HepG2 (cell line): ENCODE results near the gene SPTAN1. TPM values are rescaled to one million over a fixed set of nuclear protein-coding genes. Genes with fewer than 3 reads are reported as not detected.

ENCODE experiments used
- CREM ChIP-seq, 2 experiments: sonication (generic) in 1 of 2; formaldehyde crosslinking in 1 of 2; IDR thresholded peaks; 2 replicates each; pipeline versions ENCODE4 v1.4.0 to v1.6.1; 2016 to 2020; ENCODE audit warnings: antibody characterized with exemption in 1 of 2, mild to moderate bottlenecking in 1 of 2, missing genetic modification reagents in 1 of 2
- ELF3 ChIP-seq: IDR thresholded peaks from 2 replicates; pipeline ENCODE4 v1.6.1; 2016; ENCODE audit warnings: missing genetic modification reagents, missing compliant biosample characterization
- FOXC1 ChIP-seq: sonication (generic); formaldehyde crosslinking; IDR thresholded peaks from 2 replicates; pipeline ENCODE4 v1.8.0; 2022; ENCODE audit warnings: mild to moderate bottlenecking, missing genetic modification reagents, borderline replicate concordance
- FOXJ3 ChIP-seq: sonication (generic); formaldehyde crosslinking; IDR thresholded peaks from 2 replicates; pipeline ENCODE4 v1.4.0; 2020; ENCODE audit warnings: missing genetic modification reagents, mild to moderate bottlenecking, borderline replicate concordance
- HNF4G ChIP-seq, 2 experiments: sonication (generic) in 1 of 2; formaldehyde crosslinking in 1 of 2; IDR thresholded peaks; 2 replicates each; pipeline versions ENCODE4 v1.4.0 to v1.6.1; 2011 to 2020; ENCODE audit warnings: borderline replicate concordance in 2 of 2, low read depth in 2 of 2, mild to moderate bottlenecking in 2 of 2, low read length in 1 of 2, missing genetic modification reagents in 1 of 2, moderate library complexity in 1 of 2
- MAZ ChIP-seq, 2 experiments: sonication (generic) in 1 of 2; formaldehyde crosslinking in 1 of 2; IDR thresholded peaks; 2 replicates each; pipeline versions ENCODE4 v1.5.0 to v1.6.1; 2012 to 2020; ENCODE audit warnings: low read depth in 2 of 2, mild to moderate bottlenecking in 2 of 2, borderline replicate concordance in 1 of 2, improper control_type of control experiment in 1 of 2, low read length in 1 of 2, missing genetic modification reagents in 1 of 2, moderate library complexity in 1 of 2
- NR2F6 ChIP-seq, 2 experiments: IDR thresholded peaks; 2 replicates each; pipeline ENCODE4 v1.6.1; 2016; ENCODE audit warnings: antibody characterized with exemption in 1 of 2, mild to moderate bottlenecking in 1 of 2
- ZBTB21 ChIP-seq: sonication (generic); formaldehyde crosslinking; IDR thresholded peaks from 2 replicates; pipeline ENCODE4 v1.4.0; 2020; ENCODE audit warnings: missing genetic modification reagents
- ZBTB26 ChIP-seq: IDR thresholded peaks from 2 replicates; pipeline ENCODE4 v1.6.1; 2016; ENCODE audit warnings: missing compliant biosample characterization, missing genetic modification reagents, borderline replicate concordance
- ZKSCAN5 ChIP-seq: sonication (generic); formaldehyde crosslinking; IDR thresholded peaks from 2 replicates; pipeline ENCODE4 v1.5.1; 2020; ENCODE audit warnings: mild to moderate bottlenecking, missing genetic modification reagents
- ZNF142 ChIP-seq: sonication (generic); formaldehyde crosslinking; IDR thresholded peaks from 2 replicates; pipeline ENCODE4 v1.4.0; 2020; ENCODE audit warnings: missing genetic modification reagents
- ZNF205 ChIP-seq: IDR thresholded peaks from 2 replicates; pipeline ENCODE4 v1.6.1; 2018; ENCODE audit warnings: missing biosample characterization, missing genetic modification reagents
- ZNF235 ChIP-seq: sonication (generic); formaldehyde crosslinking; IDR thresholded peaks from 2 replicates; pipeline ENCODE4 v1.8.1; 2023; ENCODE audit warnings: mild to moderate bottlenecking, missing genetic modification reagents, borderline replicate concordance
- ZNF296 ChIP-seq: sonication (generic); formaldehyde crosslinking; conservative IDR thresholded peaks from 2 replicates; pipeline ENCODE4 v1.5.0; 2020; ENCODE audit warnings: mild to moderate bottlenecking, missing genetic modification reagents
- ZNF337 ChIP-seq: sonication (generic); formaldehyde crosslinking; IDR thresholded peaks from 2 replicates; pipeline ENCODE4 v1.5.1; 2020; ENCODE audit warnings: missing genetic modification reagents, low read depth, mild to moderate bottlenecking, borderline replicate concordance
- ZNF343 ChIP-seq: sonication (generic); formaldehyde crosslinking; IDR thresholded peaks from 2 replicates; pipeline ENCODE4 v1.4.0; 2020; ENCODE audit warnings: mild to moderate bottlenecking, missing genetic modification reagents
- ZNF543 ChIP-seq: sonication (generic); formaldehyde crosslinking; IDR thresholded peaks from 2 replicates; pipeline ENCODE4 v1.4.0; 2020; ENCODE audit warnings: mild to moderate bottlenecking, missing genetic modification reagents
- ZNF644 ChIP-seq: IDR thresholded peaks from 2 replicates; pipeline ENCODE4 v1.6.1; 2016; ENCODE audit warnings: low read depth
- ZNF660 ChIP-seq: sonication (generic); formaldehyde crosslinking; IDR thresholded peaks from 2 replicates; pipeline ENCODE4 v1.5.1; 2020; ENCODE audit warnings: mild to moderate bottlenecking, low read depth, missing genetic modification reagents, borderline replicate concordance
- ZNF768 ChIP-seq: sonication (generic); formaldehyde crosslinking; IDR thresholded peaks from 2 replicates; pipeline ENCODE4 v1.4.0; 2020; ENCODE audit warnings: missing genetic modification reagents
- ZNF772 ChIP-seq: sonication (generic); formaldehyde crosslinking; IDR thresholded peaks from 2 replicates; pipeline ENCODE4 v1.5.0; 2020; ENCODE audit warnings: mild to moderate bottlenecking, missing genetic modification reagents
- polyA plus RNA-seq, 8 experiments: library from polyadenylated mRNA; depleted of rRNA in 3 of 8; stranded (reverse) in 7 of 8; unstranded in 1 of 8; fragments of >200 nt; fragmentation: Illumina TruSeq in 4 of 8; extraction: Trizol in 4 of 8; gene quantifications; 2 replicates each; pipeline versions ENCODE4 v1.2.1 to v1.2.3, GENCODE V29; 2011 to 2016; ENCODE audit warnings: low read depth in 4 of 8, missing spikeins in 1 of 8, mixed read lengths in 1 of 8; ENCODE audit not compliant: insufficient read depth in 1 of 8
- total RNA-seq, 5 experiments: library from RNA; depleted of rRNA; stranded (reverse); fragments of >200 nt; fragmentation: Illumina TruSeq; extraction: Trizol; gene quantifications; 2 replicates each; pipeline ENCODE4 v1.2.3, GENCODE V29; 2016; ENCODE audit warnings: low read depth in 1 of 5

The SPTAN1 gene
- total and polyA plus RNA-seq, 2 of the 13 experiments (the other 11 are each of a cell fraction or from before 2014, with no cell fraction given), result 106 to 111 TPM

GRCh38 chr9:128656416-128657343 is 104.3 kb downstream of the SPTAN1 start, which contains the start of gene DYNC2I2 (continued):
- TF ChIP-seq ELF3 (CRISPR knock-in tag), result peak; percentile 65
- no peak for TF ChIP-seq ZNF296 (CRISPR knock-in tag)
- TF ChIP-seq ZNF337, result no peak
- no peak for TF ChIP-seq ZKSCAN5 (CRISPR knock-in tag)
- no peak for TF ChIP-seq ZNF235
- TF ChIP-seq CREM (IDR thresholded peaks at IDR 0.05), result peak; percentile 86
- no peak for TF ChIP-seq CREM (CRISPR knock-in tag; IDR thresholded peaks at IDR 0.05)
- TF ChIP-seq MAZ (IDR thresholded peaks at IDR 0.05; ENCODE audit: borderline replicate concordance, low read depth, low read length), result peak; percentile 63; the same call in 1 of the 2 replicates
- peak; percentile 79 for TF ChIP-seq MAZ (CRISPR knock-in tag; IDR thresholded peaks at IDR 0.05; ENCODE audit: low read depth)
- TF ChIP-seq FOXC1 (CRISPR knock-in tag), result peak; percentile 41; the same call in 1 of the 2 replicates
- peak; percentile 56; the same call in 1 of the 2 replicates for TF ChIP-seq ZBTB26
- 0 out of 2 replicates have a peak, but pooled peaks have one; percentile 14 for TF ChIP-seq HNF4G (IDR thresholded peaks at IDR 0.05; ENCODE audit: borderline replicate concordance, low read depth, low read length)
- no peak for TF ChIP-seq HNF4G (CRISPR knock-in tag; IDR thresholded peaks at IDR 0.05; ENCODE audit: borderline replicate concordance, low read depth)
- TF ChIP-seq ZNF142 (CRISPR knock-in tag), result peak; percentile 65; the same call in 1 of the 2 replicates
- peak; percentile 59 for TF ChIP-seq ZNF772
- TF ChIP-seq FOXJ3, result peak; percentile 49; the same call in 1 of the 2 replicates
- TF ChIP-seq ZNF343 (CRISPR knock-in tag), result peak; percentile 90; the same call in 1 of the 2 replicates
- peak; percentile 39; the same call in 1 of the 2 replicates for TF ChIP-seq ZNF768 (CRISPR knock-in tag)
- TF ChIP-seq ZBTB21 (CRISPR knock-in tag), result no peak
- TF ChIP-seq ZNF543 (CRISPR knock-in tag), result peak; percentile 62; the same call in 1 of the 2 replicates
- peak; percentile 77 for TF ChIP-seq ZNF205
- no peak for TF ChIP-seq ZNF644 (CRISPR knock-in tag)
- no peak for TF ChIP-seq ZNF660 (CRISPR knock-in tag)
- no peak for TF ChIP-seq NR2F6 (IDR thresholded peaks at IDR 0.05)
- TF ChIP-seq NR2F6 (CRISPR knock-in tag; IDR thresholded peaks at IDR 0.05), result peak; percentile 59
